K562 (cell line): Measurements from ENCODE around the gene ACY1. TPM values are rescaled to one million over a fixed set of nuclear protein-coding genes. Genes with fewer than 3 reads are reported as not detected.

ENCODE experiments used
- ADNP ChIP-seq: fragments of 200-800 bp; sonication (Bioruptor generic); IDR thresholded peaks from 2 replicates; pipeline ENCODE4 v1.6.1; 2016; ENCODE audit warnings: missing genetic modification characterization, missing compliant biosample characterization
- HOXB6 ChIP-seq: fragments of 250-450 bp; sonication (Bioruptor Pico); IDR thresholded peaks from 2 replicates; pipeline ENCODE4 v1.5.1; 2022; ENCODE audit warnings: mild to moderate bottlenecking, borderline replicate concordance
- ZBTB40 ChIP-seq, 2 experiments: fragments of 450-650 bp in 1 of 2; sonication (generic) in 1 of 2; formaldehyde crosslinking in 1 of 2; IDR thresholded peaks; 2 replicates each; pipeline versions ENCODE4 v1.7.1 to v1.9.0; 2016 to 2022; ENCODE audit warnings: inconsistent platforms in 1 of 2, mild to moderate bottlenecking in 1 of 2, missing genetic modification reagents in 1 of 2
- polyA plus RNA-seq, 8 experiments: library from polyadenylated mRNA; depleted of rRNA in 4 of 8; stranded (reverse) in 5 of 8; unstranded in 3 of 8; fragments of >200 nt; fragmentation: Nextera tagmentation in 2 of 8; fragmentation: Illumina TruSeq in 1 of 8; extraction: Ambion mirVana in 2 of 8; extraction: Trizol in 1 of 8; gene quantifications; 2 replicates each; pipeline versions ENCODE4 v1.2.1 to v1.2.3, GENCODE V29; 2011 to 2014; ENCODE audit warnings: inconsistent platforms in 1 of 8, missing spikeins in 1 of 8
- total RNA-seq, 7 experiments: library from RNA; depleted of rRNA in 6 of 7; stranded (reverse); fragments of >200 nt in 6 of 7; fragmentation: Illumina TruSeq in 2 of 7; extraction: Trizol in 2 of 7; gene quantifications; 2 replicates each; pipeline versions ENCODE4 v1.2.1 to v1.2.3, GENCODE V29; 2011 to 2021; ENCODE audit warnings: low replicate concordance in 1 of 7

The ACY1 gene
- total and polyA plus RNA-seq, 9 of the 15 experiments (the other 6 are each of a cell fraction or from before 2014, with no cell fraction given): 70.7 to 195 (median 123) TPM

GRCh38 chr3:51945031-51945840, 38.1 kb upstream of the ACY1 start (continued):
- TF ChIP-seq ZBTB40 (IDR thresholded peaks at IDR 0.05): no peak
- no peak for TF ChIP-seq ZBTB40 (CRISPR knock-in tag; IDR thresholded peaks at IDR 0.05)
- no peak for TF ChIP-seq ADNP (tag)
- TF ChIP-seq HOXB6: no peak
